ENCODE measurements around the gene USP24.

USP24 gene

GRCh38 chr1:55244476-55245099 lies 29.4 kb upstream of the USP24 start:
- 0% methylated on average over 4 of the region's 6 CpGs for WGBS (ENCODE audit: insufficient coverage)
- H3K27ac ChIP-seq (ENCODE audit: insufficient read depth in 1 of 2, low read depth in 1 of 2, low read length in 2 of 2, poor library complexity in 1 of 2, severe bottlenecking in 2 of 2), result peak overlapping the region in 1 of 2 experiments; percentile 6
- no peaks in the 10 kb centered on the region for H3K9me3 ChIP-seq (ENCODE audit: control extremely low read depth in 1 of 5, control insufficient read depth in 4 of 5, insufficient read depth in 2 of 5, low read depth in 1 of 5, low read length in 4 of 5)
- H3K27me3 ChIP-seq (replicated peaks in 2 of 5; ENCODE audit: control insufficient read depth in 4 of 5, insufficient read depth in 5 of 5, low read length in 4 of 5), result no peaks in the 10 kb centered on the region
- H3K36me3 ChIP-seq (ENCODE audit: control insufficient read depth in 4 of 4, insufficient read depth in 4 of 4, low read length in 3 of 4), result no peaks in the 10 kb centered on the region
- peaks cover 4 to 23% (median 21%) of the 10 kb centered on the region in 4 experiments for H3K4me1 ChIP-seq (ENCODE audit: control extremely low read depth in 1 of 4, control insufficient read depth in 4 of 4, insufficient read depth in 4 of 4, low read length in 3 of 4)
- DNase-seq, result peak; percentile 41 to 86 (median 84)
- CTCF ChIA-PET, result interaction anchor here (1.3 kb wide), 1 partner anchor 102 kb away, joined by 3 read pairs; no protein-coding TSS in a partner anchor
- H3K4me3 ChIP-seq (ENCODE audit: control insufficient read depth in 1 of 7, extremely low read depth in 1 of 7, insufficient read depth in 4 of 7, low read depth in 2 of 7, low read length in 6 of 7), result peak overlapping the region in 3 of 7 experiments; percentile 16 to 35 (median 20)
- POLR2A ChIA-PET, result interaction anchor here (0.9 kb wide), 1 partner anchor 32 kb away, joined by 3 read pairs; no protein-coding TSS in a partner anchor

GRCh38 chr1:55243655-55244054 lies 28.5 kb upstream of the USP24 start:
- no peaks in the 10 kb centered on the region for H3K36me3 ChIP-seq (ENCODE audit: control insufficient read depth in 4 of 4, insufficient read depth in 4 of 4, low read length in 3 of 4)
- DNase-seq, result peak in 1 of 3 donors; percentile 17
- WGBS (ENCODE audit: insufficient coverage), result no CpG with 5 or more reads among the region's 2 CpGs
- no peak overlapping the region for H3K4me3 ChIP-seq (ENCODE audit: control insufficient read depth in 1 of 7, extremely low read depth in 1 of 7, insufficient read depth in 4 of 7, low read depth in 2 of 7, low read length in 6 of 7)
- H3K27me3 ChIP-seq (replicated peaks in 2 of 5; ENCODE audit: control insufficient read depth in 4 of 5, insufficient read depth in 5 of 5, low read length in 4 of 5), result no peaks in the 10 kb centered on the region
- H3K27ac ChIP-seq (ENCODE audit: insufficient read depth in 1 of 2, low read depth in 1 of 2, low read length in 2 of 2, poor library complexity in 1 of 2, severe bottlenecking in 2 of 2), result no peak overlapping the region
- ChIA-PET POLR2A (no interaction called here), CTCF (interaction anchor here (1.3 kb wide), 1 partner anchor 101 kb away, joined by 3 read pairs; no protein-coding TSS in a partner anchor)
- H3K4me1 ChIP-seq (ENCODE audit: control extremely low read depth in 1 of 4, control insufficient read depth in 4 of 4, insufficient read depth in 4 of 4, low read length in 3 of 4), result peaks cover 4 to 23% (median 21%) of the 10 kb centered on the region in 4 experiments
- no peaks in the 10 kb centered on the region for H3K9me3 ChIP-seq (ENCODE audit: control extremely low read depth in 1 of 5, control insufficient read depth in 4 of 5, insufficient read depth in 2 of 5, low read depth in 1 of 5, low read length in 4 of 5)

GRCh38 chr1:55239548-55239947 lies 24.4 kb upstream of the USP24 start:
- ChIA-PET POLR2A (no interaction called here), CTCF (no interaction called here)
- Histone ChIP-seq H3K36me3 (ENCODE audit: control insufficient read depth in 4 of 4, insufficient read depth in 4 of 4, low read length in 3 of 4) (no peaks in the 10 kb centered on the region), H3K4me1 (ENCODE audit: control extremely low read depth in 1 of 4, control insufficient read depth in 4 of 4, insufficient read depth in 4 of 4, low read length in 3 of 4) (peaks cover 2 to 9% (median 7%) of the 10 kb centered on the region in 4 experiments), H3K4me3 (ENCODE audit: control insufficient read depth in 1 of 7, extremely low read depth in 1 of 7, insufficient read depth in 4 of 7, low read depth in 2 of 7, low read length in 6 of 7) (no peak overlapping the region), H3K9me3 (ENCODE audit: control extremely low read depth in 1 of 5, control insufficient read depth in 4 of 5, insufficient read depth in 2 of 5, low read depth in 1 of 5, low read length in 4 of 5) (no peaks in the 10 kb centered on the region), H3K27me3 (replicated peaks in 2 of 5; ENCODE audit: control insufficient read depth in 4 of 5, insufficient read depth in 5 of 5, low read length in 4 of 5) (no peaks in the 10 kb centered on the region), H3K27ac (ENCODE audit: insufficient read depth in 1 of 2, low read depth in 1 of 2, low read length in 2 of 2, poor library complexity in 1 of 2, severe bottlenecking in 2 of 2) (no peak overlapping the region)
- no peak for DNase-seq
- no CpG with 5 or more reads among the region's 2 CpGs for WGBS (ENCODE audit: insufficient coverage)

- ChIA-PET CTCF (interaction anchor here (0.6 to 1.5 kb wide), 3 partner anchors 16 to 1344 kb away, joined by 3 read pairs; partner anchors contain the start of gene PLPP3), POLR2A (no interaction called here)
- H3K4me1 ChIP-seq (ENCODE audit: control extremely low read depth in 1 of 4, control insufficient read depth in 4 of 4, insufficient read depth in 4 of 4, low read length in 3 of 4), result no peaks in the 10 kb centered on the region
- H3K27me3 ChIP-seq (replicated peaks in 2 of 5; ENCODE audit: control insufficient read depth in 4 of 5, insufficient read depth in 5 of 5, low read length in 4 of 5), result no peaks in the 10 kb centered on the region
- no peak for DNase-seq
- H3K27ac ChIP-seq (ENCODE audit: insufficient read depth in 1 of 2, low read depth in 1 of 2, low read length in 2 of 2, poor library complexity in 1 of 2, severe bottlenecking in 2 of 2), result no peak overlapping the region
- no peaks in the 10 kb centered on the region for H3K36me3 ChIP-seq (ENCODE audit: control insufficient read depth in 4 of 4, insufficient read depth in 4 of 4, low read length in 3 of 4)
- no peaks in the 10 kb centered on the region for H3K9me3 ChIP-seq (ENCODE audit: control extremely low read depth in 1 of 5, control insufficient read depth in 4 of 5, insufficient read depth in 2 of 5, low read depth in 1 of 5, low read length in 4 of 5)
- WGBS (ENCODE audit: insufficient coverage), result 78% methylated on average over 4 of the region's 4 CpGs
- H3K4me3 ChIP-seq (ENCODE audit: control insufficient read depth in 1 of 7, extremely low read depth in 1 of 7, insufficient read depth in 4 of 7, low read depth in 2 of 7, low read length in 6 of 7), result no peak overlapping the region
Measured at GRCh38 chr1:55235722-55236121, 20.6 kb upstream of the USP24 start.

- no peak for DNase-seq
Measured at GRCh38 chr1:55234016-55234415, 18.9 kb upstream of the USP24 start.

GRCh38 chr1:55233145-55233777 lies 18.1 kb upstream of the USP24 start:
- Histone ChIP-seq H3K4me1 (ENCODE audit: control extremely low read depth in 1 of 4, control insufficient read depth in 4 of 4, insufficient read depth in 4 of 4, low read length in 3 of 4) (no peaks in the 10 kb centered on the region), H3K27me3 (replicated peaks in 2 of 5; ENCODE audit: control insufficient read depth in 4 of 5, insufficient read depth in 5 of 5, low read length in 4 of 5) (no peaks in the 10 kb centered on the region), H3K27ac (ENCODE audit: insufficient read depth in 1 of 2, low read depth in 1 of 2, low read length in 2 of 2, poor library complexity in 1 of 2, severe bottlenecking in 2 of 2) (no peak overlapping the region), H3K36me3 (ENCODE audit: control insufficient read depth in 4 of 4, insufficient read depth in 4 of 4, low read length in 3 of 4) (no peaks in the 10 kb centered on the region), H3K9me3 (ENCODE audit: control extremely low read depth in 1 of 5, control insufficient read depth in 4 of 5, insufficient read depth in 2 of 5, low read depth in 1 of 5, low read length in 4 of 5) (no peaks in the 10 kb centered on the region), H3K4me3 (ENCODE audit: control insufficient read depth in 1 of 7, extremely low read depth in 1 of 7, insufficient read depth in 4 of 7, low read depth in 2 of 7, low read length in 6 of 7) (no peak overlapping the region)
- no peak for DNase-seq
- ChIA-PET POLR2A (no interaction called here), CTCF (no interaction called here)
- 100% methylated on average over 2 of the region's 5 CpGs for WGBS (ENCODE audit: insufficient coverage)

More at GRCh38 chr1:55234016-55234415, 18.9 kb upstream of the USP24 start:
- CTCF ChIA-PET, result no interaction called here
- POLR2A ChIA-PET, result no interaction called here
- no peak overlapping the region for H3K4me3 ChIP-seq (ENCODE audit: control insufficient read depth in 1 of 7, extremely low read depth in 1 of 7, insufficient read depth in 4 of 7, low read depth in 2 of 7, low read length in 6 of 7)
- H3K27ac ChIP-seq (ENCODE audit: insufficient read depth in 1 of 2, low read depth in 1 of 2, low read length in 2 of 2, poor library complexity in 1 of 2, severe bottlenecking in 2 of 2), result no peak overlapping the region
- no peaks in the 10 kb centered on the region for H3K4me1 ChIP-seq (ENCODE audit: control extremely low read depth in 1 of 4, control insufficient read depth in 4 of 4, insufficient read depth in 4 of 4, low read length in 3 of 4)
- no peaks in the 10 kb centered on the region for H3K27me3 ChIP-seq (replicated peaks in 2 of 5; ENCODE audit: control insufficient read depth in 4 of 5, insufficient read depth in 5 of 5, low read length in 4 of 5)
- no peaks in the 10 kb centered on the region for H3K9me3 ChIP-seq (ENCODE audit: control extremely low read depth in 1 of 5, control insufficient read depth in 4 of 5, insufficient read depth in 2 of 5, low read depth in 1 of 5, low read length in 4 of 5)
- H3K36me3 ChIP-seq (ENCODE audit: control insufficient read depth in 4 of 4, insufficient read depth in 4 of 4, low read length in 3 of 4), result no peaks in the 10 kb centered on the region
- 100% methylated on average over 2 of the region's 3 CpGs for WGBS (ENCODE audit: insufficient coverage)

GRCh38 chr1:55232448-55233144 lies 17.4 kb upstream of the USP24 start:
- Histone ChIP-seq H3K4me1 (ENCODE audit: control extremely low read depth in 1 of 4, control insufficient read depth in 4 of 4, insufficient read depth in 4 of 4, low read length in 3 of 4) (no peaks in the 10 kb centered on the region), H3K27me3 (replicated peaks in 2 of 5; ENCODE audit: control insufficient read depth in 4 of 5, insufficient read depth in 5 of 5, low read length in 4 of 5) (no peaks in the 10 kb centered on the region), H3K9me3 (ENCODE audit: control extremely low read depth in 1 of 5, control insufficient read depth in 4 of 5, insufficient read depth in 2 of 5, low read depth in 1 of 5, low read length in 4 of 5) (no peaks in the 10 kb centered on the region), H3K4me3 (ENCODE audit: control insufficient read depth in 1 of 7, extremely low read depth in 1 of 7, insufficient read depth in 4 of 7, low read depth in 2 of 7, low read length in 6 of 7) (no peak overlapping the region), H3K36me3 (ENCODE audit: control insufficient read depth in 4 of 4, insufficient read depth in 4 of 4, low read length in 3 of 4) (no peaks in the 10 kb centered on the region), H3K27ac (ENCODE audit: insufficient read depth in 1 of 2, low read depth in 1 of 2, low read length in 2 of 2, poor library complexity in 1 of 2, severe bottlenecking in 2 of 2) (no peak overlapping the region)
- ChIA-PET CTCF (no interaction called here), POLR2A (no interaction called here)
- 97% methylated on average over 5 of the region's 6 CpGs for WGBS (ENCODE audit: insufficient coverage)
- DNase-seq, result no peak

All from common myeloid progenitor, CD34-positive (primary cell).